K562 (cell line): ENCODE data around the gene ARHGAP25.

Experiments used
- BHLHE40 ChIP-seq: IDR thresholded peaks from 2 replicates; pipeline ENCODE4 v1.6.1; 2011; ENCODE audit warnings: low read length, improper control_type of control experiment
- DDX20 ChIP-seq: fragments of 450-650 bp; IDR thresholded peaks from 2 replicates; pipeline ENCODE4 v1.6.1; 2016; ENCODE audit warnings: missing genetic modification characterization, low read depth, mild to moderate bottlenecking, missing compliant biosample characterization, moderate library complexity
- DNMT1 ChIP-seq: fragments of 450-650 bp; IDR thresholded peaks from 2 replicates; pipeline ENCODE4 v1.6.1; 2016; ENCODE audit warnings: antibody characterized with exemption, mild to moderate bottlenecking
- ETV1 ChIP-seq: fragments of 450-650 bp; conservative IDR thresholded peaks from 2 replicates; pipeline ENCODE4 v1.6.1; 2016; ENCODE audit warnings: missing genetic modification characterization, control low read depth, low read depth, missing compliant biosample characterization
- ETV5 ChIP-seq: sonication (generic); formaldehyde crosslinking; IDR thresholded peaks from 2 replicates; pipeline ENCODE4 v1.4.0; 2020; ENCODE audit warnings: low read depth, mild to moderate bottlenecking, missing genetic modification reagents
- JUN ChIP-seq, 2 experiments: sonication (generic) in 1 of 2; formaldehyde crosslinking in 1 of 2; IDR thresholded peaks; 2 replicates each; pipeline versions ENCODE4 v1.6.1 to v1.8.0; 2012 to 2022; ENCODE audit warnings: borderline replicate concordance in 2 of 2, mild to moderate bottlenecking in 2 of 2, improper control_type of control experiment in 1 of 2, low read depth in 1 of 2, low read length in 1 of 2, missing genetic modification reagents in 1 of 2
- PREB ChIP-seq: sonication (generic); formaldehyde crosslinking; IDR thresholded peaks from 2 replicates; pipeline ENCODE4 v1.8.1; 2023; ENCODE audit warnings: mild to moderate bottlenecking, missing genetic modification reagents
- USF2 ChIP-seq: sonication (generic); formaldehyde crosslinking; IDR thresholded peaks from 2 replicates; pipeline ENCODE4 v1.5.0; 2020; ENCODE audit warnings: missing genetic modification reagents
- ZBTB40 ChIP-seq, 2 experiments: fragments of 450-650 bp in 1 of 2; sonication (generic) in 1 of 2; formaldehyde crosslinking in 1 of 2; IDR thresholded peaks; 2 replicates each; pipeline versions ENCODE4 v1.7.1 to v1.9.0; 2016 to 2022; ENCODE audit warnings: inconsistent platforms in 1 of 2, mild to moderate bottlenecking in 1 of 2, missing genetic modification reagents in 1 of 2
- ZNF518B ChIP-seq: fragments of 250-450 bp; sonication (Bioruptor Pico); IDR thresholded peaks from 2 replicates; pipeline ENCODE4 v1.5.0; 2021; ENCODE audit warnings: mild to moderate bottlenecking, moderate library complexity

GRCh38 chr2:68787356-68787755 is 52.7 kb downstream of the ARHGAP25 start:
- no peak for TF ChIP-seq ZBTB40 (IDR thresholded peaks at IDR 0.05)
- TF ChIP-seq ZBTB40 (CRISPR knock-in tag; IDR thresholded peaks at IDR 0.05): no peak
- no peak for TF ChIP-seq DNMT1
- TF ChIP-seq DDX20 (tag): no peak
- no peak for TF ChIP-seq BHLHE40
- no peak for TF ChIP-seq ETV5 (CRISPR knock-in tag)
- TF ChIP-seq ETV1: no peak
- TF ChIP-seq PREB (CRISPR knock-in tag): no peak
- no peak for TF ChIP-seq ZNF518B
- no peak for TF ChIP-seq JUN (IDR thresholded peaks at IDR 0.05; ENCODE audit: borderline replicate concordance, low read depth, low read length)
- TF ChIP-seq JUN (CRISPR knock-in tag; IDR thresholded peaks at IDR 0.05; ENCODE audit: borderline replicate concordance): no peak
- no peak for TF ChIP-seq USF2 (CRISPR knock-in tag)
